ENCODE results near the gene GRIK4.

Gene GRIK4

DNA sequence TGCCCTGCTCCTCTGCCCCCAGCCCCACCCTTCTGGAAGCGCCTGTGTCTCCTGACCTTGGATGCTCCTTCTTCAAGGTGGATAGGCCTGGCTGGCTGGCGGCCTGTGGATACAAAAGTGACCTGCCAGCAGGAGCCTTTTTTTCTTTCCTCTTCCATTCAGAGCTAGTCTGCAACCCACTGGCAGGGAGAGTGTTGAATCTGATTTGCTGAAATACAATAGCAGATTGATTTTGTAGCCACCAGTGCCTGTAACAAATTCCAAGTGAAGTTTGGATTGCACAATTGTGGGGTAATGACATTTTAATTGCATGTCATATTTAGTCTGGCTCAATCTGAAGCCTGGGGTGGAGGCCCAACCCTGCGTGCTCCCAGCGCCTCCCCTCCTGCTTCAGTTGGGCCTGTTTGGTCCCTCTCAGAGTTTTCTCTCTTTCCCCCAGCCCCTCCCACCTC, 97.2 kb downstream of the GRIK4 start:
- TF ChIP-seq CTCF (conservative IDR thresholded peaks at IDR 0.05; ENCODE audit: low read depth, low read length): no peak
- H3K4me3 ChIP-seq (ENCODE audit: low read depth, low read length): no peak overlapping the region
- DNase-seq (ENCODE audit: low read depth): no peak

DNA sequence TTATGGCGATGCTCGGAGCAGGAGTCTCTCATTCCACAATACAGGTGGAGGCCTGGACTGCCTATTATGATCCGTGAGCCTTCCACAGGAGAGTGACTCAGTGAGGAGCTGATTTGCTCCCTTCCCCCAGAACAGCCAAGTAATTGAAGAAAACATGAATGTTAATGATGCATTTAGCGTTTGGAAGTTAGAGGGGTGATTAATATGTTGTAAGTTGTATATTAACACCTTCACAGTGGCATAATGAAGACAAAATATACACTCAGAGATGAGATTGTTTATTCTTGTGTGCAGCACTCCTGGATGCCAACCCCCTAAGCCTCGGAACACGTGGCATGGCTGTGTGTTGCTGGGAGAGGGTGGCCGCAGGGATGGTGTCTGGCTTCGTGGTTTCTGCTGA, 98.6 kb downstream of the GRIK4 start:
- H3K4me3 ChIP-seq (ENCODE audit: low read depth, low read length): no peak overlapping the region
- no peak for DNase-seq (ENCODE audit: low read depth)
- TF ChIP-seq CTCF (conservative IDR thresholded peaks at IDR 0.05; ENCODE audit: low read depth, low read length): no peak

GRCh38 chr11:120611581-120611980, 100.0 kb downstream of the GRIK4 start:
- no peak for DNase-seq (ENCODE audit: low read depth)
- no peak overlapping the region for H3K4me3 ChIP-seq (ENCODE audit: low read depth, low read length)
- TF ChIP-seq CTCF (conservative IDR thresholded peaks at IDR 0.05; ENCODE audit: low read depth, low read length): no peak

DNA sequence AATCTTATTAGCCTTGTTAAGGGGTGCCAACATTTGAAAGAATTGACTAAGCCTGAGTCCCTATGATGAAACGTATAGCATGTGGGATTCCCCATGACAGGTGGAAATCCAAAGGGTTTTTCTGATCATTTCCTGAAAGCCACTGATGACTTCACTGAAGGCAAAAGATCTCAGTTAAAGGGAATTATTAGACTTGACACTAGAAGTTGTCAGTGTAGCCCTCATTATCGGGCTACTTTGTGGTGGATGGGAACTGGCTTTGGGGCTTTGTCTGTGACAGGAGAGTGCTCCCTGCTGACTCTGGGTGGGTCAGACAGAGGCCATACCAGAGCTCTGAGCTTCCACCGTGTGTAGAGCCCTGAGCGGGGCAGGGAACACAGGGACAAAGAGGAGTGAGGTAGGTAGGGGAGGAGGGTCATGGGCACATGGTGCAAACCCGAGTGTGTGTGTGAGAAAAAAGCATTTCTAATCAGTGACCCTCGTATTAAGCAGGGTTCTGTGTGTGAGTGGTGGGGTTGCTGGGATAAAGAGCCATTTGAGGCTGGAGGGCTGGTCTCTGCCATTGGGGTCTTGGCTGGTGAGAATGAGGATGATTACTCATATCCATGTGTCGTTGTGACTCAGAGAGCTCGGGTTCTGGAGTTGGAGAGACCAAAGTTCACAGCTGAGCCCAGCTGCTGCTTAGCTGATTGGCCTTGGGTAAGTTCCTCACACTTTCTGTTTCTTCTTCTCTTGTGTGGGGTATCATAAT, 101.1 kb downstream of the GRIK4 start:
- peak; percentile 57 for DNase-seq (ENCODE audit: low read depth)
- H3K4me3 ChIP-seq (ENCODE audit: low read depth, low read length): no peak overlapping the region
- TF ChIP-seq CTCF (conservative IDR thresholded peaks at IDR 0.05; ENCODE audit: low read depth, low read length): no peak

DNA sequence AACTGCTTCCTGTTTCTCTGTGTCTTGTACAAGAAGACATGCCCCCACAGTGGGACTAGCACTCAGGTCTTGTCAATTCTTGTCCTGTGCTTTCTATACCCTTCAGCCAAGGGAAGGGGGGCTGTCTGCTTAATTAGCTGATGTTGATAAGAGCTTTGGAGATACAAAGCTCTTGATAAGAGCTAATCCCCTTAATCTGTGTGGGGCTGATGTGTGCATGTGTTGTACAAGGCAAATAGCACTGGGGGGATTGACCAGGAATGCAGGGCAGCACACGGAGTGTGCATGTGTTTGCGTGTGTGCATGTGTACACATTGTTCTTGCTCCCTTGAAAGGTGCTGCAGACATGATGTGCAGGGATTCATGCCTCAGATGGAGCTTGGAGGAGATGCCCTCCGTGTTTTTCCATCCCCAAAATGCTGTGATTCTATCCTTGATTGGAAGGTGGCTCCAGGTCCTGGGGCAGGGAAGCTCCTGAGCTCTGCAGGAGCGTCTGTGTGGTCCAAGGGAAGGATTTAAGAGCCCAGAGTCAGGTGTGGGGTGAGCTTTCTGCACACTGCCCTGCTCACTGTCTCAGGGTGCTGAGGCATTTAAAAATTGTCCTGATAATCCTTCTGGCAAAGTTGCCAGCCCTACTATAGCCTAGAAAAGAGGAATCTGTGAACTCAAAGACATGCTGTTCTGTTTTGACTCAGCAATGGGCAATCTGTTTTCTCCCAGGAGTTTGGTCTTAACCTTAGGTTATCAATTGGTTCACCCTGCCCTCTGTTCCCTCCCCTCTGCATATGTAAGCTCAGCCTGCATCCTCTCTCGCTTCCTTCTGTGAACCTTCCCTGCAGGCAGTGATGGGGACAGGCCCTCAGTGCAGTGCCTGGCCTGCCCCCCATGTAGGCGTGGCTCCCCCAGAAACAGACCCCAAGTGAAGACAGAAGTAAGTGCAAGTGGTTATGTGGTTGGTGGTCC, 102.0 kb downstream of the GRIK4 start:
- TF ChIP-seq CTCF (conservative IDR thresholded peaks at IDR 0.05; ENCODE audit: low read depth, low read length): no peak
- no peak for DNase-seq (ENCODE audit: low read depth)
- H3K4me3 ChIP-seq (ENCODE audit: low read depth, low read length): no peak overlapping the region

GRCh38 chr11:120615391-120615790, 103.8 kb downstream of the GRIK4 start:
- no peak for TF ChIP-seq CTCF (conservative IDR thresholded peaks at IDR 0.05; ENCODE audit: low read depth, low read length)
- H3K4me3 ChIP-seq (ENCODE audit: low read depth, low read length): no peak overlapping the region
- no peak for DNase-seq (ENCODE audit: low read depth)

Measured in choroid plexus epithelial cell (primary cell).